COLO668 (cell line): ENCODE results near the gene TAF11L9.
"Not testable (repeated sequence)": the region's sequence is repeated elsewhere in the genome, so short reads cannot be mapped to it uniquely, and the experiment has no call there.

Experiments used
- DNase-seq: peaks from one replicate; lab custom pipeline; 2025; ENCODE audit not compliant: unreplicated experiment; lab: John Stamatoyannopoulos, UW

Gene TAF11L9

GRCh38 chr5:17594255-17594654 lies at the start of gene TAF11L9:
Gene TAF11L9, minus strand, starts transcription at chr5:17594394.
- DNase-seq, result not testable (repeated sequence)

- no peak for DNase-seq
Observed at GRCh38 chr5:17634160-17634559, 40.0 kb upstream of the TAF11L9 start, which contains the start of gene TAF11L14. Gene TAF11L14, plus strand, starts transcription at chr5:17634460.

GRCh38 chr5:17631788-17632187 lies 37.6 kb upstream of the TAF11L9 start, which contains the start of gene TAF11L13:
Gene TAF11L13, plus strand, starts transcription at chr5:17632088.
- DNase-seq, result not testable (repeated sequence)

- no peak for DNase-seq
Observed at GRCh38 chr5:17625686-17626085, 31.5 kb upstream of the TAF11L9 start.

- no peak for DNase-seq
Observed at GRCh38 chr5:17620627-17621026, 26.4 kb upstream of the TAF11L9 start.

- no peak for DNase-seq
Observed at GRCh38 chr5:17619354-17619753, 25.2 kb upstream of the TAF11L9 start.

GRCh38 chr5:17614872-17615605 lies 20.8 kb upstream of the TAF11L9 start:
- DNase-seq, result no peak

GRCh38 chr5:17610092-17610491 lies 15.9 kb upstream of the TAF11L9 start, which contains the start of gene TAF11L12:
Gene TAF11L12, plus strand, starts transcription at chr5:17610392.
- DNase-seq, result not testable (repeated sequence)

GRCh38 chr5:17607461-17607860 lies 13.3 kb upstream of the TAF11L9 start:
- DNase-seq, result not testable (repeated sequence)

- DNase-seq, result no peak
Observed at GRCh38 chr5:17604951-17605350, 10.8 kb upstream of the TAF11L9 start.

GRCh38 chr5:17603880-17604279 lies 9.7 kb upstream of the TAF11L9 start, which contains the start of gene TAF11L11:
Gene TAF11L11, plus strand, starts transcription at chr5:17604183.
- DNase-seq, result not testable (repeated sequence)

GRCh38 chr5:17597728-17598127 lies 3.5 kb upstream of the TAF11L9 start, which contains the start of gene TAF11L10:
Gene TAF11L10, minus strand, starts transcription at chr5:17597828.
- DNase-seq, result not testable (repeated sequence)

- DNase-seq, result not testable (repeated sequence)
Observed at GRCh38 chr5:17590860-17591259, 3.3 kb downstream of the TAF11L9 start, which contains the start of gene TAF11L8. Gene TAF11L8, minus strand, starts transcription at chr5:17590960.

- not testable (repeated sequence) for DNase-seq
Observed at GRCh38 chr5:17585658-17586057, 8.5 kb downstream of the TAF11L9 start, which contains the start of gene TAF11L7. Gene TAF11L7, minus strand, starts transcription at chr5:17585758.
